Panc1 (cell line): ENCODE measurements around the gene AHI1. TPM values are rescaled to one million over a fixed set of nuclear protein-coding genes. Genes with fewer than 3 reads are reported as not detected.

Experiments
- ATAC-seq: fragments of 200-7000 bp; cut with Tn5 transposase; 2 replicates; pipeline ENCODE4 v1.9.1; 2020; ENCODE audit warnings: mild to moderate bottlenecking, moderate library complexity
- BruUV-seq: library from RNA; stranded (reverse); fragments of 400-500 nt; replicated peaks from 2 replicates; lab custom pipeline; 2021; lab: Mats Ljungman, UMichigan
- CTCF ChIA-PET: fragments of 300-600 bp; sonication (Branson Sonifier 250); formaldehyde crosslinking; loops from one replicate; lab custom pipeline; 2022; ENCODE audit warnings: antibody characterized with exemption; lab: Charles Lee
- POLR2A ChIA-PET: fragments of 300-600 bp; sonication (Branson Sonifier 250); formaldehyde crosslinking; loops from one replicate; lab custom pipeline; 2022; ENCODE audit warnings: antibody characterized with exemption; lab: Charles Lee
- DNase-seq: peaks from one replicate; pipeline ENCODE4 v3.0.0-alpha.2; 2010; ENCODE audit warnings: low read depth, low spot score
- H3K27ac ChIP-seq: 2 replicates; pipeline ENCODE4 v1.5.1; 2011; ENCODE audit warnings: mild to moderate bottlenecking, low read length, inconsistent platforms
- H3K27me3 ChIP-seq: fragments of 200-500 bp; sonication (Bioruptor generic); 2 replicates; pipeline ENCODE4 v1.6.0; 2014; ENCODE audit warnings: low read length, inconsistent platforms; ENCODE audit not compliant: control insufficient read depth, insufficient read depth
- H3K36me3 ChIP-seq: fragments of 200-500 bp; sonication (Bioruptor generic); 2 replicates; pipeline ENCODE4 v1.5.1; 2014; ENCODE audit warnings: inconsistent platforms, mild to moderate bottlenecking, low read length, moderate library complexity; ENCODE audit not compliant: control insufficient read depth, insufficient read depth
- H3K4me1 ChIP-seq: 2 replicates; pipeline ENCODE4 v1.5.1; 2011; ENCODE audit warnings: inconsistent platforms, mild to moderate bottlenecking, low read length, moderate library complexity; ENCODE audit not compliant: control insufficient read depth, insufficient read depth
- H3K4me3 ChIP-seq, 2 experiments: 2 replicates each; pipeline ENCODE4 v1.5.1; 2011 to 2012; ENCODE audit warnings: low read depth in 2 of 2, low read length in 2 of 2, mild to moderate bottlenecking in 2 of 2, inconsistent platforms in 1 of 2, moderate library complexity in 1 of 2
- H3K9me3 ChIP-seq: fragments of 200-500 bp; sonication (Bioruptor generic); 2 replicates; pipeline ENCODE4 v1.5.1; 2014; ENCODE audit warnings: low read depth, mild to moderate bottlenecking, inconsistent platforms, low read length, moderate library complexity; ENCODE audit not compliant: control insufficient read depth, insufficient read depth
- CTCF ChIP-seq: fragments of 450-650 bp; IDR thresholded peaks from 2 replicates; pipeline ENCODE4 v1.5.1; 2017; ENCODE audit warnings: mild to moderate bottlenecking
- POLR2AphosphoS5 ChIP-seq: IDR thresholded peaks from 2 replicates; pipeline ENCODE4 v1.6.1; 2012; ENCODE audit warnings: mild to moderate bottlenecking, low read depth, low read length, moderate library complexity
- SIN3A ChIP-seq: IDR thresholded peaks from 2 replicates; pipeline ENCODE4 v1.6.1; 2012; ENCODE audit warnings: low read depth, mild to moderate bottlenecking, low read length, moderate library complexity, borderline replicate concordance; ENCODE audit not compliant: insufficient read depth
- TCF7L2 ChIP-seq: IDR thresholded peaks from 2 replicates; pipeline ENCODE4 v1.6.1; 2011; ENCODE audit warnings: mild to moderate bottlenecking, low read depth, low read length, inconsistent platforms
- in situ Hi-C: cut with HindIII; loops from 2 replicates; pipeline ENCODE4 v1.10.0; 2016; ENCODE audit warnings: low sequenced_read_pairs, low pct_unique_long_range_greater_than_20kb
- intact Hi-C: fragments of 100-400 bp; cut with micrococcal nuclease; formaldehyde crosslinking; loops from one replicate; pipeline ENCODE4 v1.10.0; 2022; ENCODE audit not compliant: unreplicated experiment
- total RNA-seq: library from RNA; stranded (reverse); gene quantifications from one replicate; pipeline ENCODE4 v1.2.1, GENCODE V29; 2021; ENCODE audit not compliant: unreplicated experiment
- TF ChIP-seq, protein P1 (sequence below), 2 experiments: IDR thresholded peaks; 2 replicates each; pipeline ENCODE4 v1.6.1; 2011 to 2012; ENCODE audit warnings: low read depth in 2 of 2, control low read depth in 1 of 2, low read length in 1 of 2, mild to moderate bottlenecking in 1 of 2, moderate library complexity in 1 of 2; ENCODE audit not compliant: insufficient read depth in 1 of 2

AHI1 gene
- total RNA-seq, 1 experiment from 2014 or later, result 22.3 TPM

DNA sequence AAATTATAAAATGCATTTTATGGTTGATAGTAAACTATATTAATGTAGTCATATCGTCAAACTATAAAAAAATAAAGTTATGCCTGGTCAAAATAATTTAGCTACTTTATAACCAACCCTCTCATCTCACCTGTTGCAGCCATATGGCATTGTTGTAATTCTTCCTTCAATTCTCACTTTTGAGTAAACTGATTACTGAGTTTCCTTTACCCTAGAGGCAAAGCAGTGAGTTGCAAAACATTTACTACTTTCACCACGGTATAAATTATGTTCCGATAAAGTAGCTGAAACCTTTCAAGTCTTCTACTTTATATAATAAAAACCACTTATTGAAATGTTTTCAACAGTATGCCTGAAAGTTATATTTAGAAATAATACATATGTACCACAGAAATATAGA, 113.8 kb downstream of the AHI1 start:
- no peaks in the 10 kb centered on the region for H3K9me3 ChIP-seq
- no peak for TF ChIP-seq CTCF
- no peak for TF ChIP-seq TCF7L2
- TF ChIP-seq POLR2AphosphoS5, result no peak
- TF ChIP-seq SIN3A, result no peak
- TF ChIP-seq, protein P1, sequence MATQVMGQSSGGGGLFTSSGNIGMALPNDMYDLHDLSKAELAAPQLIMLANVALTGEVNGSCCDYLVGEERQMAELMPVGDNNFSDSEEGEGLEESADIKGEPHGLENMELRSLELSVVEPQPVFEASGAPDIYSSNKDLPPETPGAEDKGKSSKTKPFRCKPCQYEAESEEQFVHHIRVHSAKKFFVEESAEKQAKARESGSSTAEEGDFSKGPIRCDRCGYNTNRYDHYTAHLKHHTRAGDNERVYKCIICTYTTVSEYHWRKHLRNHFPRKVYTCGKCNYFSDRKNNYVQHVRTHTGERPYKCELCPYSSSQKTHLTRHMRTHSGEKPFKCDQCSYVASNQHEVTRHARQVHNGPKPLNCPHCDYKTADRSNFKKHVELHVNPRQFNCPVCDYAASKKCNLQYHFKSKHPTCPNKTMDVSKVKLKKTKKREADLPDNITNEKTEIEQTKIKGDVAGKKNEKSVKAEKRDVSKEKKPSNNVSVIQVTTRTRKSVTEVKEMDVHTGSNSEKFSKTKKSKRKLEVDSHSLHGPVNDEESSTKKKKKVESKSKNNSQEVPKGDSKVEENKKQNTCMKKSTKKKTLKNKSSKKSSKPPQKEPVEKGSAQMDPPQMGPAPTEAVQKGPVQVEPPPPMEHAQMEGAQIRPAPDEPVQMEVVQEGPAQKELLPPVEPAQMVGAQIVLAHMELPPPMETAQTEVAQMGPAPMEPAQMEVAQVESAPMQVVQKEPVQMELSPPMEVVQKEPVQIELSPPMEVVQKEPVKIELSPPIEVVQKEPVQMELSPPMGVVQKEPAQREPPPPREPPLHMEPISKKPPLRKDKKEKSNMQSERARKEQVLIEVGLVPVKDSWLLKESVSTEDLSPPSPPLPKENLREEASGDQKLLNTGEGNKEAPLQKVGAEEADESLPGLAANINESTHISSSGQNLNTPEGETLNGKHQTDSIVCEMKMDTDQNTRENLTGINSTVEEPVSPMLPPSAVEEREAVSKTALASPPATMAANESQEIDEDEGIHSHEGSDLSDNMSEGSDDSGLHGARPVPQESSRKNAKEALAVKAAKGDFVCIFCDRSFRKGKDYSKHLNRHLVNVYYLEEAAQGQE (IDR thresholded peaks at IDR 0.05; ENCODE audit: insufficient read depth in 1 of 2, low read depth in 2 of 2, low read length in 1 of 2), result no peak
- H3K27me3 ChIP-seq, result no peaks in the 10 kb centered on the region
- ATAC-seq, result no peak
- H3K36me3 ChIP-seq, result no peaks in the 10 kb centered on the region
- no TSS peak for BruUV-seq
- DNase-seq, result no peak
- ChIA-PET CTCF (no interaction called here), POLR2A (no interaction called here)
- H3K4me1 ChIP-seq, result no peaks in the 10 kb centered on the region
- H3K4me3 ChIP-seq, result no peak overlapping the region
- H3K27ac ChIP-seq, result no peak overlapping the region
- in situ Hi-C loops, result no loop called here
- intact Hi-C loops, result no loop called here

DNA sequence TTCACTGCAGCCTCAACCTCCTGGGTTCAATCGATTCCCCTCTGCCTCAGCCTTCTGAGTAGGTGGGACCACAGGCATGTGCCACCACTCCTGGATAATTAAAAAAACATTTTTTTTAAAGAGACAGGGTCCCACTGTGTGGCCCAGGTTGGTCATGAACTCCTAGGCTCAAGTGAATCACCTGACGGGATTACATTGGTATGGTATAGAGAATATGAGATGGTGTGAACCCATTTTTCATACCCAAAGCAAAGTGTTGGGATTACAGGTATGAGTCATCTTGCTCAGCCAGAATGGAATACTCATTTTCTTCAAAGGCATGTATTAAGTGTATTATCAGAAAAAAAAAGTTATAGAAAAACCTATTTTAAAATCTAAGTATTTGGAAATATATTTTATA, 114.2 kb downstream of the AHI1 start:
- ChIA-PET CTCF (no interaction called here), POLR2A (no interaction called here)
- Histone ChIP-seq H3K4me3 (no peak overlapping the region), H3K27me3 (no peaks in the 10 kb centered on the region), H3K9me3 (no peaks in the 10 kb centered on the region), H3K4me1 (no peaks in the 10 kb centered on the region), H3K36me3 (no peaks in the 10 kb centered on the region), H3K27ac (no peak overlapping the region)
- BruUV-seq, result no TSS peak
- DNase-seq (no peak), ATAC-seq (no peak)
- TF ChIP-seq POLR2AphosphoS5, result no peak
- TF ChIP-seq CTCF, result no peak
- TF ChIP-seq SIN3A, result no peak
- TF ChIP-seq, protein P1 (IDR thresholded peaks at IDR 0.05; ENCODE audit: insufficient read depth in 1 of 2, low read depth in 2 of 2, low read length in 1 of 2), result no peak
- TF ChIP-seq TCF7L2, result no peak
- intact Hi-C loops, result no loop called here
- in situ Hi-C loops, result no loop called here
